HG03521 (cell line): ENCODE results near the gene PVALEF.

Source experiments
- ATAC-seq: cut with Tn5 transposase; IDR thresholded peaks from one replicate; pipeline ENCODE4 v1.9.1; 2021; ENCODE audit warnings: mild to moderate bottlenecking, moderate library complexity; ENCODE audit not compliant: unreplicated experiment

Gene PVALEF

DNA sequence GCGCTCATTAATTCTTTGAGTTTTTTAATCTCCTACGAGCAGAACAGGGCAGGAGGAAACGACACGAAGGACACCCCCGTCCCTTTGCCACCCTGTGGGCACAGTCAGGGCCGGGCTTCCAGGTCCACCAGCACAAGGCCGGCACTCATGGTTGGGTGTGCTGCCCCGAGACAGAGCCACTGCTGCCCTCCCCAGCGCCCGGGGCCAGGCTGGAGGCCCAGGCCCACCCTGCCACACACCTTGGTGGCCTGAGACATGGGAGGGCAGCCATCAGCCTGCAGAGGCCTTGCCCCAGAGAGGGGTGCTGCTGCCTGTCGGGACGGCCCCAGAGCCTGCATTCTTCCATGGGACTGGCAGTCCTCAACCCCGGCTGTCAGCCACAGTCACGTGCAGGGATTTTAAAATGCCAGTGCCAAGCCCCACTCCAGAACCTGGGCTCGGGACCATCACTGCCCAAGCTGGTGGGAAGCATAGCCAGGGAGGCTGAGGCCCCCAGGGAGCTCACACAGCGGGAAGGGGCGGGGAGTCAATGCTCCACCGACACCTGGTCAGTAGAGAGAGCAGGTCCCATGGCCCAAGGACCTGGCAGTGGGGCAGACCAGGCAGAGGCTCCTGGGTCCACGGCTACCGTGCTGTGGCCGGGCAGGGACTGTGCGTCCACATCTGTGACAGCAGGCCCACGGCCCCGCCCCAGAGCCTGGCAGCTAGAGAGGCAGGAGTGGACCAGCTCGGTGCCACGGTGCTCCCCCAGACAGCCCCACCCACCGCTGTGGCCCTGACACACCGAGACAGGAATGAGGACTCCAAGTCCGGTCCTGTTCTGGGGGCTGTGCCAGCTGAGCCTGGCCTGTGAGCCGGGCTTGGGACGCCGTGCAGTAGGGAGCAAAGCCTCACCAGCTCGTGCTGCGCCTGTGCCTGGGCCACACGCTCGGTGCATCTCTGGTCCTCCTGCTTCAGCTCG, 29.9 kb downstream of the PVALEF start:
- ATAC-seq, result no peak

GRCh38 chr17:81195941-81196495, 30.7 kb downstream of the PVALEF start:
- ATAC-seq, result no peak

GRCh38 chr17:81196505-81197408, 31.4 kb downstream of the PVALEF start:
- no peak for ATAC-seq

DNA sequence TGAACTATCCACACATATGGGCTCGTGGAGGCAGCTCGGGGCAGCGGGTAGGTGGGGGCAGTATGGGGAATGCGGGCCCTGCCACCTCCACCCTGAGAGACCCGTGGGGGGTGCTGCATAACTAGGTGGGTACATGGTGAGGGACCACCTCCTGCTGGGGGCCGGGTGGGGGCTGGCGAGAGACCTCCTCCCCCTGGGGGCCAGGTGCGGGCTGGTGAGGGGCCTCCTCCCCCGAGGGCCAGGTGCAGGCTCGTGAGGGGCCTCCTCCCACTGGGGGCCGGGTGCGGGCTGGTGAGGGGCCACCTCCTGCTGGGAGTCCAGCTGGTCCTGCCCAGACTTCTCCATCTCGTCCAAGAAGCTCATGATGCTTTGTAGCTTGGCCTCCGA, 32.1 kb downstream of the PVALEF start:
- no peak for ATAC-seq

DNA sequence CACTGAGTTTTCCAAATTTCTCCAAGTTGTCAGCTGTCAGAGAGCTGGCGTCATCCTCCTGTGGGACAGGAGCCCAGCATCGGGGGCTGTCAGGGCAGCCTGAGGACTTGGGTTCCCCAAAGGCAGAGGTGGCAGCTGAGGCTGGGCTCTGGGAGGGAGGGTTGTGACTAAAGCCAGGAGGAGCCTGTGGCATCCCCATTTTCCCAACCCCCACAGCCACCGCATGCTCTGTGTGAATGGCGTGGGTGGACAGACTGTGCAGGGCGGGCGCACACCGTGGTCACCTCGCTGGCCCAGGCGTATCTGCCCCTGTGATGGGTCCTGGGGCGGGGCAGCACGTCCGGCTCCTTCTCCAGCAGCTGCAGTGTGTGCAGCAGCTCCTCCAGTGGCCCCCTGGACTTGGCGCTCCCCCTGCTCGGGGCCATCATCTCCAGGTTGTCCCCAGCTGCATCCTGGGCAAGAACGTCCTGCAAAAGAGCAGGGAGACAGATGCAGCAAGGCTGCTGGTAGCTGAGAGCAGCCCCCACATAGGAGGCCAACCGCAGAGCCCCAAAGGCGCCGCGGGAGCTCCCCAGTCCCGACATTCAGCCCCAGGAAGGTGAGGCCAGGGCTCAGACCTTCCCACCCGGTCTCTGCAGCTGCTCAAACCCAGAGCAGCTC, 32.7 kb downstream of the PVALEF start:
- no peak for ATAC-seq

DNA sequence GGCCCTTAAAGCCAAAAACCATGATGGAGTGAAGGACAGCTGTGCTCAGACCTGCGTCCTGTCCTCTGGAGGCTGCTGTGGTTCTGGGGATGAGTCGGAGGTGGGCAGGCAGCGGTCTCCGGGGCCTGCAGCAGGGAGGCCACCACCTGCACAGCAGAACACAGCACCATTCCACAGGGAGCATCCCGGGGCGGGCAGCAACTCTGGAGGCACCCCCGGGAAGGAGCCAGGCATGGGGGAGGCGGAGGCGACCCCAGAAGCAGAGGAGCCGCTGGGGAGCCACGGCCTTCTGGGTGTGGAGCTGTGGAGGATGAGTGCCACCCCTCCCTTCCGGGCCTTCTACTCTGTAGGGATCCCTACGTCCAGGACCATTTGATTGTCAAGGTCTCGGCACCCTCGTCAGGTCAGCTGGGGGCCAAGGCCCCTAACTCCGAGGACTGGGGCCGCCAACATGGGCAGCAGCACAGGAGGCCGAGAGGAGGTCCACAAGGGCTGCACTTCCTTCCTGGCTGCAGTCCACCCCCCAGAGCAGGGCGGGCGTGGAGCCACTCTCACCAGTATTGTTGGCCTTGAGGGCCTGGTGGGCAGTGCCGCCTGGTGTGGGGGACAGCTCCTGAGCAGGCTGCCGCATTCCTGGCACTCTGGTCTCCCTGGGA, 33.6 kb downstream of the PVALEF start:
- ATAC-seq, result no peak

DNA sequence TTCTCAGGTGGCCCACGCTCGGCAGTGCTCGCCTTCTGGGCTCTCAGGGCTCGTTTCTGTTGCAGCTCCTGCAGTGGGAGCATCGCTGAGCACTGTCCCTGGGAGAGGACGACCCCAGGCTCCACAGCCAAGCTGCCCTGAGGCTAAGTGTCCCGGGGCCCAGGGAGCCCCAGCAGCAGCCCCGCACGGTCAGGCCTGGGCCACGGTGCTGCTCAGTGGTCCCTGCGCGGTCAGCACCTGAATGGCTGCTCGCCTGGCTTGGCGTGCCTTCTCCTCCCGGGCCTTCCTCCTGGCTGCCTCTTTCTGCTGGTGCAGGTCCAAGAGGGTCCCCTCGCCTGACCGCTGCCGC, 34.1 kb downstream of the PVALEF start:
- ATAC-seq, result no peak

GRCh38 chr17:81200201-81200600, 34.9 kb downstream of the PVALEF start:
- ATAC-seq, result no peak

DNA sequence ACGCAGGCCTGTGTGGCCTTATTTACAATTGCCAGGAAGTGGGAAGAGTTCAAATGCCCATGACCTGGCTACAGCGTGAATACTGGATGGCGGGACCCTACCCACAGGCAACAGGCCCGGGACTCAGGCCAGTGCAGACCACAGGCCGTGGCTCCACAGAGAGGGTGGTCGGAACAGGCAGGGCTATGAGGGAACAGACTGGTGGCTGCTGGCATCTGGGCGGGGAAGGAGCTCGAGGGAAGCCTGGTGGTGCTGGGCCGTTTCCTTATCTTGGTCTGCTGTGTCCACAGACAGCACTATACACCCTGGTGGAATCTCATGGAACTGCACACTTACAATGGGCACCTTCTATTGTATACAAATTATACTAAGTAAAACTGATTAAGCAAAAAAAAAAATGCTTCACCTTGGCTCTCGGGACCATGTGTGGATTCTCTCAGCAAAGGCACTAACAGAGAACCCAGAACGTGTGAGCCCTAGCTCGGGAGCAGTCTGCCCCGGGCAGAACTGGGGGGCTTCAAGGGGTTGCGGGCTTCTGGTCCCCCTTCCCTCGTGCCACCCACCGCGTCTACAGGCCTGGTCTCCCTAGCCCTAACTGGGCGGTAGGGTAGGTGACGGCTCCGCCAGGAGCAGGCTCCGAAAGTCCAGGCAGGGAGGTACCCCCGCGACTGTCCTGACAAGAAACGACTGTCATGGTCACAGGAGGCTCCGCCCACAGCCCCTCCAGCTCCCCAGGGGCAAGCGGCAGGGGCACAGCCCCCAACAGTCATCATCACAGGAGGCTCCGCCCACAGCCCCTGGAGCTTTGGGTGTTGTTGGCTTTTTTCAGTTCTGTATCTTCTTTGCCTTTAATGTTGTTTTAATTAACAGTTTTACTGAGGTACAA, 35.6 kb downstream of the PVALEF start:
- ATAC-seq, result no peak

DNA sequence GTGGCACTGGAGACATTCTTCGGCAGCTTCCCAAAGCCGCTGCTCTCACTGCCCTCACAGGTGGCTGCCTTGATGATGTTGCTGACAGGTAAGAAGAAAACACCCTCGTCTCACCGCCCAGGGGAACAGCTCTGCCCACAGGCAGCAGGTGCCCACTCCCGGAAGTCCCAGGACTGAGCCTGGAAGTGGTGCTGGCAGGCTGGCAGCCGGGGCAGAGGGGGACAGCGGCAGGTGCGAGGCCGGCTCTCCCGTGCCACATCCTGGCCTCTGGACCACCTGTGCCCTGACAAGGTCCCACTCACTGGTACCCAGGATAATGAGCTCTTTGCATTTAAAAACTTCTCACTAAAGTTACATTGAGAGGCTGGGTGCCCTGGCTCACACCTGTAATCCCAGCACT, 37.0 kb downstream of the PVALEF start:
- no peak for ATAC-seq

DNA sequence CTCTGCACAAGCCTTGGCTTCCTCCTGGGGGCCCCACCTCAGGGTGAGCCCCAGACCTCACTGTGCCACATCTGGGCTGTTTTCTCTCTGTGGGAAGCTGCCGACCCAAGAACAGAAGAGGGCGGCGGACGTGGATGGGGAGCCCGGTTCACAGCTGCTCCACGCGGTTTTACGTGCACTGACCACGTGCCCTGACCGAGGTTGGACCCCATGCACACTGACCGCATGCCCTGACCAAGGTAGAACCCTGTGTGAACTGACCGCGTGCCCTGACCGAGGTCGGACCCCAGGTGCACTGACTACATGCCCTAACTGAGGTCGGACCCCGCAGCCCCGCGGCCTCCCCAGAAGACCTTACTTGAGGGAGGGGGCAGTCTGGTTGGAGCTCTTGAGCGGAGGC, 37.8 kb downstream of the PVALEF start:
- ATAC-seq, result no peak

- no peak for ATAC-seq
Observed at GRCh38 chr17:81204578-81204977, 39.3 kb downstream of the PVALEF start.

DNA sequence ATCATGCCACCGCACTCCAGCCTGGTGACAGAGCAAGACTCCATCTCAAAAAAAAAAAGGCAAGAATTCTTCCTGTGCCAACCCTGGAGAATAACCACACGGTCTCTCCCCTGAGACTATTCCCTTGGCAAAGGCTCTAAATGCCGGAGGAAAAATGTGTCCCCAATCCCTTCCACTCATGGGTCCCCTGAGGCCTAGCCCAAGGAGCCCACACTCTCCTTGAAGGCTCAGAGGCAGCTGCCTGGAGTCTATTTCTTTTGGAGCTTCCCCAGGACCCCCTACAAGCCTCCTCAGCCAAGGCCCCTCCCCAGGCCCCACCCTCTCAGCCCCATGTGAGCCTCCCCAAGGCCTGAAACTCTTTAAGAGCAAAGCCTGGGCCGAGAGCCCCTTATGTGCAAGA, 40.9 kb downstream of the PVALEF start:
- no peak for ATAC-seq

GRCh38 chr17:81206657-81207056, 41.4 kb downstream of the PVALEF start:
- ATAC-seq, result no peak

DNA sequence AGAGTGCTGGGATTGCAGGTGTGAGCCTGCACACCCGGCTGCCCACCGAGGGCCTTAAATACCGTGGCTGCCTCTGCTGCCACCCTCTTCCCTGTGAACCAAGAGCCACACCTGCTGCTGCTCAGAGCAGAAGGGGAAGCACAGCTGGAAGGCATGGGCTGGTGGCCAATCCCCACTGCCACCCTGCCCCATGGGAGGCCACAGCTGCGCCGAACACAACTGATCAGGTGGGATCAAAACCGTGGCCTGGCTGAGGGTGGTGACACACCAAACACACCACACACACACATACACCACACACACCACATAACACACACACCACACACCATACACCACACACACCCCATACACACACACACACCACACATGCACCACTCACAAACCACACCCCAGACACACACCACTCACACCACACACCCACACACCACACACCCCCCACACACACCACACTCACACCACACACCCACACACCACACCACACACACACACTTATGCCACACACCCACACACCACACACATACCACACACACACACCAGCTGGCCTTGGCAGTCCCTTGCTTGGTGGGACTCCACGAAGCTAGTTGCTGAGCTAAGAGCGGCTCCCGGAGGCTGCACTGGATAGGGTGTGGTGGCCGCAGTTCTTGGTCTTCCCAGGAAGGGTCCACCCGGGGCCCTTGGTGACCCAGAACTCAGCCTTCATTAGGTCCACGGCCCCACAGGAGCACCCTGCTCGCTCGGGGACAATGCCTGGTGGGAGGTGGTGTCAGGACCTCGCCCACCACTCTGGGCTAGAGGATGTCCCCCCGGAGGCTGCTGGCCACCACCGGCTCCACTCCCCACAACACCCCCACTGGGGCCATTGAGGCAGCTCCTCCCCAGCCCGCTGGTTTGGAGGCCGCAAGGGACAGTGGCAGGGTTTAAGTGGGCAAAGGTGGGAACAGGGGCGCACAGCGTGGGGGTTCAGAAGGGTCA, 42.6 kb downstream of the PVALEF start:
- no peak for ATAC-seq

DNA sequence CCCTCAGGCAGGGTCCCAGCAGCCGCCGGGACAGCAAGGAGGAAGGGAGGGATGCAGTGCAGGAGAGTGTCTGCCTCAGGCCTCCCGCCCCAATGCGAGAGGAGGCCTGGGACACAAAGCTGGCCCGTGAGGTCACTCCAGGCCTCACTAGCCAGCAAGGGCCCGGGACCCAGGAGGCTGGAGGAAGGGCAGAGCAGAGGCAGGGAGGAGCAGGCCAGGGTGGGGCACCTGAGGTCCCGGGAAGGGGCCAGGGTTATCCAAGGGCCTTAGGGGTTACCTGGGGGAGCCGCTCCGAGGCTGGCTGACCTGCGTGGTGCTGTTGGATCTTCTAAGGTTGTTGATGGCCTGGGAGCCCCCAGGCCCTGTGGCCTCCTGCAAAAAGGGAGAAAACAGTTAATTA, 43.3 kb downstream of the PVALEF start:
- ATAC-seq, result no peak

GRCh38 chr17:81209141-81209540, 43.8 kb downstream of the PVALEF start:
- ATAC-seq, result no peak

GRCh38 chr17:81210466-81210865, 45.2 kb downstream of the PVALEF start:
- no peak for ATAC-seq
